GM23338 (cell line): Measurements from ENCODE around the gene MYO1D. TPM values are rescaled to one million over a fixed set of nuclear protein-coding genes. Genes with fewer than 3 reads are reported as not detected.

Source experiments
- ATAC-seq: fragments of 200-7000 bp; cut with Tn5 transposase; 3 replicates; pipeline ENCODE4 v1.9.1; 2020
- DNase-seq: peaks from one replicate; pipeline ENCODE4 v3.0.0-alpha.2; 2015; ENCODE audit warnings: low spot score
- H2AFZ ChIP-seq: fragments of 200-600 bp; sonication (generic); 2 replicates; pipeline ENCODE4 v1.8.0; 2016; ENCODE audit warnings: antibody characterized with exemption, mild to moderate bottlenecking, moderate library complexity
- H3F3A ChIP-seq: fragments of 200-600 bp; sonication (generic); replicated peaks from 2 replicates; pipeline ENCODE4 v1.8.0; 2017; ENCODE audit warnings: antibody characterized with exemption, mixed run types, low read depth
- H3K27ac ChIP-seq: fragments of 200-600 bp; sonication (generic); 2 replicates; pipeline ENCODE4 v1.6.1; 2016; ENCODE audit warnings: low read depth
- H3K27me3 ChIP-seq: fragments of 200-600 bp; sonication (generic); 2 replicates; pipeline ENCODE4 v1.8.0; 2016; ENCODE audit warnings: mild to moderate bottlenecking, mixed run types, moderate library complexity; ENCODE audit not compliant: insufficient read depth
- H3K36me3 ChIP-seq: fragments of 200-600 bp; sonication (generic); 2 replicates; pipeline ENCODE4 v1.8.0; 2016; ENCODE audit warnings: mild to moderate bottlenecking; ENCODE audit not compliant: insufficient read depth
- H3K4me1 ChIP-seq: fragments of 200-600 bp; sonication (generic); 2 replicates; pipeline ENCODE4 v1.8.0; 2016; ENCODE audit warnings: mild to moderate bottlenecking, moderate library complexity; ENCODE audit not compliant: insufficient read depth
- H3K4me2 ChIP-seq: fragments of 200-600 bp; sonication (generic); 2 replicates; pipeline ENCODE4 v1.7.1; 2017; ENCODE audit warnings: mixed run types
- H3K4me3 ChIP-seq: fragments of 200-600 bp; sonication (generic); 2 replicates; pipeline ENCODE4 v1.6.1; 2016; ENCODE audit warnings: mixed run types
- H3K79me2 ChIP-seq: fragments of 200-600 bp; sonication (generic); replicated peaks from 2 replicates; pipeline ENCODE4 v1.8.0; 2017; ENCODE audit warnings: mild to moderate bottlenecking; ENCODE audit not compliant: insufficient read depth
- H3K9me2 ChIP-seq: fragments of 200-600 bp; sonication (generic); 2 replicates; pipeline ENCODE4 v1.8.0; 2017; ENCODE audit not compliant: insufficient read depth
- H4K20me1 ChIP-seq: fragments of 200-600 bp; sonication (generic); replicated peaks from 2 replicates; pipeline ENCODE4 v1.8.0; 2017; ENCODE audit warnings: mild to moderate bottlenecking; ENCODE audit not compliant: insufficient read depth
- H3K27ac Mint-ChIP-seq: 2 replicates; pipeline ENCODE4 v1.8.0; 2020; ENCODE audit warnings: inconsistent platforms, mild to moderate bottlenecking, moderate library complexity, mixed read lengths
- H3K27me3 Mint-ChIP-seq: 3 replicates; pipeline ENCODE4 v1.8.0; 2022; ENCODE audit warnings: low read depth, mild to moderate bottlenecking, moderate library complexity, mixed read lengths, inconsistent platforms; ENCODE audit not compliant: insufficient read depth, poor library complexity
- H3K36me3 Mint-ChIP-seq: 3 replicates; pipeline ENCODE4 v1.8.0; 2021; ENCODE audit warnings: low read depth, mild to moderate bottlenecking, inconsistent platforms, moderate library complexity, mixed read lengths
- H3K4me1 Mint-ChIP-seq: 3 replicates; pipeline ENCODE4 v1.8.0; 2020; ENCODE audit warnings: mild to moderate bottlenecking, inconsistent platforms, mixed read lengths
- H3K4me3 Mint-ChIP-seq: 3 replicates; pipeline ENCODE4 v1.8.0; 2021; ENCODE audit warnings: moderate library complexity, mild to moderate bottlenecking, inconsistent platforms, mixed read lengths
- H3K9me3 Mint-ChIP-seq: 3 replicates; pipeline ENCODE4 v1.8.0; 2020; ENCODE audit warnings: moderate library complexity, mild to moderate bottlenecking, inconsistent platforms, mixed read lengths
- CREB1 ChIP-seq: fragments of 250-450 bp; sonication (Bioruptor Pico); IDR thresholded peaks from 2 replicates; pipeline ENCODE4 v1.5.0; 2020; ENCODE audit warnings: low read depth, mild to moderate bottlenecking, moderate library complexity
- CTCF ChIP-seq, 2 experiments: fragments of 200-600 bp in 1 of 2; sonication (generic) in 1 of 2; conservative IDR thresholded peaks; 2 replicates each; pipeline versions ENCODE4 v1.5.1 to v1.6.1; 2016 to 2017; ENCODE audit warnings: antibody characterized with exemption in 2 of 2, low read depth in 2 of 2, mild to moderate bottlenecking in 2 of 2, moderate library complexity in 1 of 2
- ETS1 ChIP-seq: IDR thresholded peaks from 2 replicates; pipeline ENCODE4 v1.6.1; 2016; ENCODE audit warnings: antibody characterized with exemption
- EZH2 ChIP-seq: fragments of 200-600 bp; sonication (generic); IDR thresholded peaks from one replicate; pipeline ENCODE4 v1.8.0; 2017; ENCODE audit warnings: antibody characterized with exemption, mild to moderate bottlenecking, low read depth; ENCODE audit not compliant: unreplicated experiment
- EZH2phosphoT487 ChIP-seq: fragments of 200-600 bp; sonication (generic); IDR thresholded peaks from one replicate; pipeline ENCODE4 v1.8.1; 2018; ENCODE audit warnings: antibody characterized with exemption; ENCODE audit not compliant: unreplicated experiment
- JUNB ChIP-seq: IDR thresholded peaks from one replicate; pipeline ENCODE4 v1.6.1; 2016; ENCODE audit warnings: antibody characterized with exemption; ENCODE audit not compliant: unreplicated experiment
- NANOG ChIP-seq: IDR thresholded peaks from 2 replicates; pipeline ENCODE4 v1.6.1; 2016; ENCODE audit warnings: antibody characterized with exemption, borderline replicate concordance
- POLR2AphosphoS5 ChIP-seq: IDR thresholded peaks from 2 replicates; pipeline ENCODE4 v1.6.1; 2016; ENCODE audit warnings: antibody characterized with exemption, low read depth
- REST ChIP-seq: IDR thresholded peaks from one replicate; pipeline ENCODE4 v1.6.1; 2018; ENCODE audit warnings: antibody characterized with exemption; ENCODE audit not compliant: unreplicated experiment
- STAT1 ChIP-seq: IDR thresholded peaks from one replicate; pipeline ENCODE4 v1.6.1; 2016; ENCODE audit warnings: antibody characterized with exemption; ENCODE audit not compliant: unreplicated experiment
- ZNF114 ChIP-seq: fragments of 250-450 bp; sonication (Bioruptor Pico); IDR thresholded peaks from 2 replicates; pipeline ENCODE4 v1.5.0; 2020; ENCODE audit warnings: mild to moderate bottlenecking, moderate library complexity
- ZNF331 ChIP-seq: fragments of 250-450 bp; sonication (Bioruptor Pico); IDR thresholded peaks from 2 replicates; pipeline ENCODE4 v1.5.0; 2020; ENCODE audit warnings: low read depth, mild to moderate bottlenecking, moderate library complexity
- ZNF462 ChIP-seq: fragments of 250-450 bp; sonication (Bioruptor Pico); IDR thresholded peaks from 2 replicates; pipeline ENCODE4 v1.5.0; 2020; ENCODE audit warnings: mild to moderate bottlenecking, moderate library complexity
- polyA plus RNA-seq: library from polyadenylated mRNA; unstranded; fragments of >200 nt; fragmentation: Nextera tagmentation; extraction: Ambion mirVana; gene quantifications from 2 replicates; pipeline ENCODE4 v1.2.1, GENCODE V29; 2016
- total RNA-seq: library from RNA; depleted of rRNA; stranded (reverse); fragments of >200 nt; shearing (Covaris generic); gene quantifications from 2 replicates; pipeline ENCODE4 v1.2.3, GENCODE V29; 2014

MYO1D gene
- total and polyA plus RNA-seq, 2 experiments from 2014 or later: 8.6 to 28.6 TPM

GRCh38 chr17:32536736-32537643, 339.9 kb downstream of the MYO1D start:
- H3F3A ChIP-seq: no peaks in the 10 kb centered on the region
- no peaks in the 10 kb centered on the region for H3K36me3 ChIP-seq
- ATAC-seq: no peak
- no peaks in the 10 kb centered on the region for H3K79me2 ChIP-seq
- H3K27me3 Mint-ChIP-seq: peaks cover 8% of the 10 kb centered on the region
- H3K4me2 ChIP-seq: no peak overlapping the region
- H3K4me3 Mint-ChIP-seq: no peak overlapping the region
- no peaks in the 10 kb centered on the region for H4K20me1 ChIP-seq
- H2AFZ ChIP-seq: no peak overlapping the region
- H3K27me3 ChIP-seq: no peaks in the 10 kb centered on the region
- TF ChIP-seq ZNF114: no peak
- no peak for TF ChIP-seq ZNF462 (CRISPR knock-in tag)
- no peak for TF ChIP-seq POLR2AphosphoS5
- no peak for TF ChIP-seq ETS1
- TF ChIP-seq ZNF331 (CRISPR knock-in tag): no peak
- TF ChIP-seq STAT1: no peak
- no peak for TF ChIP-seq EZH2
- no peak for TF ChIP-seq CTCF (conservative IDR thresholded peaks at IDR 0.05; ENCODE audit: low read depth in 2 of 2)
- no peak for TF ChIP-seq JUNB
- TF ChIP-seq NANOG: no peak
- no peak for TF ChIP-seq REST
- no peak for TF ChIP-seq EZH2phosphoT487
- no peak for TF ChIP-seq CREB1 (CRISPR knock-in tag)
- no peak overlapping the region for H3K27ac ChIP-seq
- H3K9me2 ChIP-seq: no peaks in the 10 kb centered on the region
- H3K36me3 Mint-ChIP-seq: peaks cover 9% of the 10 kb centered on the region
- H3K27ac Mint-ChIP-seq: no peak overlapping the region
- H3K9me3 Mint-ChIP-seq: peaks cover 5% of the 10 kb centered on the region; the same call in 2 of the 3 replicates
- peaks cover 8% of the 10 kb centered on the region for H3K4me1 ChIP-seq
- peaks cover 11% of the 10 kb centered on the region for H3K4me1 Mint-ChIP-seq
- H3K4me3 ChIP-seq: no peak overlapping the region
- no peak for DNase-seq
